NCI-H345 (cell line): Measurements from ENCODE around the gene RAP1GDS1.

ENCODE experiments used
- DNase-seq: peaks from one replicate; lab custom pipeline; 2025; lab: John Stamatoyannopoulos, UW

Gene RAP1GDS1

DNA sequence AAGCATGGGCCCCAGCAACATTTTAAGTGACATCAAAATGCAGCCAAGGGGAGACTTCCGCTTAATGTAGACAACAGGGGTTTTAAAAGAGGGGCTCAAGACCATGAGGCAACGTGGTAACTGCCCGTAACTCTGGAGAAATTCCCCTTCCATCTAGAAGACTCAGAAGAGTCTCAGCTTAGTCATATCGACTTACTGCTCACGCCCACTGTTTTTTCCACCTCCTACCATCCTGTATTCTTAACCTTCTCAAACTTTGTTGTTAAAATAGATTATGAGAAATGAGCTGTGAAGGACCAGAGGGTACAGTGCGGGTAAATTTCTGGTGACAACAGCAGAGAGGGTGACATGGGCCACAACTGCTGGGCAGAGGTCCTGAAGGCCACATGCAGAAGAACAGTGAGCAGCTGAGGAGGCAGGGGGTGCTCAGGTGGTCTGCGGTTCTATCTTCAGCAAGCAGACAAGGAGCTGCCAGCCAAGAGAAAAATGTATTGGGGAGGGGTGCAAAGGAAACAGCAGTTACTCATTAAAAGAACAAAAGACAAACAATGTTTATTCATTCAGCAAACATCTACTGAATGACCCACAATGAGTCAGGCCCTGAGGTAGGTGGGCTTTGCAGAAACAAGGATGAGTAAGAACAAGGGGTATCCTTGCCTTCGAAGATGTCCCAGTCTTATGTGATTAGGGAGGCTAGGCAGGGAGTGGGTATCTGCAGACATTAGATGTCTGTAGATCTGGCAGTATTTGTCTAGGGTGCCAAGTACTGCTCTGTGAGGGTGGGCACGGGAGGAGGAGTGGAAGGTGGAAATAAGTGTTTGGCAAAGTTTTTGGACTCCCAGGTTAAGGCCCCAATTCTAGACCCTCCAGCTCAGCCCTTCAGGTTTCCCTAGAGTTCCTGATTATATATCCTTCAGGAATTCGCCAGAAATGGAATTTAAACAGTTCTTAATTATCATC lies 221.9 kb downstream of the RAP1GDS1 start:
- no peak for DNase-seq

- no peak for DNase-seq
These were observed 222.8 kb downstream of the RAP1GDS1 start for GRCh38 chr4:98484031-98484430.

- DNase-seq = no peak
These were observed 224.7 kb downstream of the RAP1GDS1 start for GRCh38 chr4:98485816-98486345.

GRCh38 chr4:98490251-98490650 lies 229.1 kb downstream of the RAP1GDS1 start:
- DNase-seq = no peak

GRCh38 chr4:98491899-98492559 lies 230.8 kb downstream of the RAP1GDS1 start:
- DNase-seq = no peak

DNA sequence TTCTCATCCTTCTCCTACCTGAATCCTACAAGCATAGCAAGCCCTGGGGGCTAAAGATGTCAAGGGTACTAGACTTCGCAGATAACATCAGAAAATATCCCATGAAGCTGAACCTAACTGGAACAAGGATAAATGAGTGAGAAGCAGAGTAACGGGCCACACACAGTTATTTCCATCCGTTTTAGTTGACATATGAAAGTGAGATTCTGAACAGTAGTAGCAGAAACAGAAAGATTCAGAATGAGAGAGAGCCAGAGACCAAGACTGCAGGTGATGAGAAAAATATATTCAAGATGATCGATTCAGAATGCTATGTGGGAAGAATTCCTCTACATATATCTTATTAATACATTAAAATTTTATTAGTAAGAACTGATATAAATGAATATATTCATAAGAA lies 232.1 kb downstream of the RAP1GDS1 start:
- DNase-seq = no peak
